Keratinocyte (primary cell): Measurements from ENCODE around the gene CCDC15. TPM values are rescaled to one million over a fixed set of nuclear protein-coding genes. Genes with fewer than 3 reads are reported as not detected.

Experiments
- DNase-seq: peaks from one replicate; pipeline ENCODE4 v3.0.0-alpha.2; 2011; ENCODE audit warnings: low read depth, missing footprints, low spot score
- FAIRE-seq: peaks from 2 replicates; lab custom pipeline; 2011; peaks lifted over from hg19 to GRCh38; lab: Jason Lieb, UNC
- H2AFZ ChIP-seq: 2 replicates; pipeline ENCODE4 v1.6.0; 2012; ENCODE audit warnings: low read length, control low read depth, inconsistent platforms; ENCODE audit not compliant: control insufficient read depth
- H3K27ac ChIP-seq: 2 replicates; pipeline ENCODE4 v1.5.1; 2011; ENCODE audit warnings: low read length; ENCODE audit not compliant: control insufficient read depth, insufficient read depth
- H3K27me3 ChIP-seq: 3 replicates; pipeline ENCODE4 v1.6.0; 2011; ENCODE audit warnings: low read length; ENCODE audit not compliant: control insufficient read depth, insufficient read depth; ENCODE audit errors: extremely low read depth
- H3K36me3 ChIP-seq, 2 experiments: 2 replicates in 1 of 2; 3 replicates in 1 of 2; pipeline ENCODE4 v1.5.1; 2011; ENCODE audit warnings: low read length in 2 of 2, mild to moderate bottlenecking in 1 of 2; ENCODE audit not compliant: control insufficient read depth in 2 of 2, insufficient read depth in 2 of 2; ENCODE audit errors: extremely low read depth in 1 of 2
- H3K4me1 ChIP-seq: 3 replicates; pipeline ENCODE4 v1.5.1; 2011; ENCODE audit warnings: low read length; ENCODE audit not compliant: control insufficient read depth, insufficient read depth; ENCODE audit errors: extremely low read depth
- H3K4me2 ChIP-seq: 3 replicates; pipeline ENCODE4 v1.6.0; 2011; ENCODE audit warnings: low read depth, low read length; ENCODE audit not compliant: control insufficient read depth, insufficient read depth; ENCODE audit errors: extremely low read depth
- H3K4me3 ChIP-seq, 3 experiments: fragments of 200-600 bp in 1 of 3; sonication (generic) in 1 of 3; 2 replicates in 2 of 3; 3 replicates in 1 of 3; pipeline ENCODE4 v1.5.1; 2011 to 2016; ENCODE audit warnings: low read length in 3 of 3, mild to moderate bottlenecking in 3 of 3, control low read depth in 2 of 3, inconsistent platforms in 1 of 3, low read depth in 1 of 3, mixed read lengths in 1 of 3, mixed run types in 1 of 3, moderate library complexity in 1 of 3; ENCODE audit not compliant: control insufficient read depth in 2 of 3, insufficient read depth in 2 of 3; ENCODE audit errors: extremely low read depth in 1 of 3
- H3K79me2 ChIP-seq: 2 replicates; pipeline ENCODE4 v1.6.0; 2012; ENCODE audit warnings: low read length; ENCODE audit not compliant: control insufficient read depth, insufficient read depth
- H3K9ac ChIP-seq: 3 replicates; pipeline ENCODE4 v1.6.0; 2011; ENCODE audit warnings: low read length; ENCODE audit not compliant: control insufficient read depth, insufficient read depth; ENCODE audit errors: extremely low read depth
- H3K9me1 ChIP-seq: 3 replicates; pipeline ENCODE4 v1.6.0; 2011; ENCODE audit warnings: low read length; ENCODE audit not compliant: control insufficient read depth, insufficient read depth; ENCODE audit errors: extremely low read depth
- H3K9me3 ChIP-seq: 2 replicates; pipeline ENCODE4 v1.5.1; 2012; ENCODE audit warnings: low read depth, low read length; ENCODE audit not compliant: control insufficient read depth
- H4K20me1 ChIP-seq: 3 replicates; pipeline ENCODE4 v1.6.0; 2011; ENCODE audit warnings: low read length; ENCODE audit not compliant: control insufficient read depth, insufficient read depth; ENCODE audit errors: extremely low read depth
- EZH2 ChIP-seq: IDR thresholded peaks from one replicate; pipeline ENCODE4 v1.6.1; 2012; ENCODE audit warnings: inconsistent platforms, mild to moderate bottlenecking, low read length, moderate library complexity
- dilution Hi-C: fragments of 300-500 bp; cut with MboI; formaldehyde crosslinking; loops from one replicate; pipeline ENCODE4 v1.7.0; 2020; ENCODE audit warnings: low sequenced_read_pairs; ENCODE audit not compliant: extremely low pct_ligation_motif_present
- polyA plus RNA-seq, 5 experiments: library from polyadenylated mRNA; depleted of rRNA in 3 of 5; stranded (reverse) in 3 of 5; stranded (forward) in 1 of 5; unstranded in 1 of 5; fragments of >200 nt; gene quantifications; 1 replicate in 1 of 5; 2 replicates in 3 of 5; 3 replicates in 1 of 5; pipeline versions ENCODE4 v1.2.1 to v1.2.3, GENCODE V29; 2011 to 2012; ENCODE audit warnings: missing spikeins in 2 of 5, low read depth in 1 of 5, low replicate concordance in 1 of 5
- TF ChIP-seq, protein P1 (sequence below), 3 experiments: IDR thresholded peaks in 1 of 3; conservative IDR thresholded peaks in 1 of 3; optimal IDR thresholded peaks in 1 of 3; 2 replicates in 2 of 3; 3 replicates in 1 of 3; pipeline versions ENCODE3 to v1.5.1; 2011; ENCODE audit warnings: low read length in 3 of 3, mild to moderate bottlenecking in 3 of 3, moderate library complexity in 2 of 3, control low read depth in 1 of 3, inconsistent platforms in 1 of 3; ENCODE audit not compliant: insufficient read depth in 2 of 3; ENCODE audit errors: extremely low read depth in 1 of 3

Gene CCDC15
- polyA plus RNA-seq, 1 donor (not counting 4 experiments of a cell fraction or from before 2014, with no cell fraction given), result 2.0 TPM

- H3K4me3 ChIP-seq, result peak overlapping the region in 2 of 3 experiments; percentile 45 to 46
- H2AFZ ChIP-seq, result peak overlapping the region; percentile 79
- H4K20me1 ChIP-seq, result no peaks in the 10 kb centered on the region
- H3K36me3 ChIP-seq, result peaks cover 0 to 16% of the 10 kb centered on the region in 2 experiments
- peak overlapping the region; percentile 82 for H3K4me2 ChIP-seq
- no peaks in the 10 kb centered on the region for H3K9me3 ChIP-seq
- no peaks in the 10 kb centered on the region for H3K27me3 ChIP-seq
- peak overlapping the region; percentile 81 for H3K9ac ChIP-seq
- FAIRE-seq, result peak; percentile 93
- dilution Hi-C loops, result no loop called here
- DNase-seq, result peak; percentile 90
- no peaks in the 10 kb centered on the region for H3K9me1 ChIP-seq
- no peaks in the 10 kb centered on the region for H3K79me2 ChIP-seq
- TF ChIP-seq, protein P1, sequence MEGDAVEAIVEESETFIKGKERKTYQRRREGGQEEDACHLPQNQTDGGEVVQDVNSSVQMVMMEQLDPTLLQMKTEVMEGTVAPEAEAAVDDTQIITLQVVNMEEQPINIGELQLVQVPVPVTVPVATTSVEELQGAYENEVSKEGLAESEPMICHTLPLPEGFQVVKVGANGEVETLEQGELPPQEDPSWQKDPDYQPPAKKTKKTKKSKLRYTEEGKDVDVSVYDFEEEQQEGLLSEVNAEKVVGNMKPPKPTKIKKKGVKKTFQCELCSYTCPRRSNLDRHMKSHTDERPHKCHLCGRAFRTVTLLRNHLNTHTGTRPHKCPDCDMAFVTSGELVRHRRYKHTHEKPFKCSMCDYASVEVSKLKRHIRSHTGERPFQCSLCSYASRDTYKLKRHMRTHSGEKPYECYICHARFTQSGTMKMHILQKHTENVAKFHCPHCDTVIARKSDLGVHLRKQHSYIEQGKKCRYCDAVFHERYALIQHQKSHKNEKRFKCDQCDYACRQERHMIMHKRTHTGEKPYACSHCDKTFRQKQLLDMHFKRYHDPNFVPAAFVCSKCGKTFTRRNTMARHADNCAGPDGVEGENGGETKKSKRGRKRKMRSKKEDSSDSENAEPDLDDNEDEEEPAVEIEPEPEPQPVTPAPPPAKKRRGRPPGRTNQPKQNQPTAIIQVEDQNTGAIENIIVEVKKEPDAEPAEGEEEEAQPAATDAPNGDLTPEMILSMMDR (optimal IDR thresholded peaks at IDR 0.05 in 1 of 3, IDR thresholded peaks at IDR 0.05 in 1 of 3, conservative IDR thresholded peaks at IDR 0.05 in 1 of 3; ENCODE audit: extremely low read depth in 1 of 3, insufficient read depth in 2 of 3, low read length in 3 of 3), result no peak
- TF ChIP-seq EZH2, result no peak
- peaks cover 24% of the 10 kb centered on the region for H3K4me1 ChIP-seq
- peak overlapping the region; percentile 87 for H3K27ac ChIP-seq
Observed at GRCh38 chr11:125082611-125083311, 128.8 kb downstream of the CCDC15 start.

DNA sequence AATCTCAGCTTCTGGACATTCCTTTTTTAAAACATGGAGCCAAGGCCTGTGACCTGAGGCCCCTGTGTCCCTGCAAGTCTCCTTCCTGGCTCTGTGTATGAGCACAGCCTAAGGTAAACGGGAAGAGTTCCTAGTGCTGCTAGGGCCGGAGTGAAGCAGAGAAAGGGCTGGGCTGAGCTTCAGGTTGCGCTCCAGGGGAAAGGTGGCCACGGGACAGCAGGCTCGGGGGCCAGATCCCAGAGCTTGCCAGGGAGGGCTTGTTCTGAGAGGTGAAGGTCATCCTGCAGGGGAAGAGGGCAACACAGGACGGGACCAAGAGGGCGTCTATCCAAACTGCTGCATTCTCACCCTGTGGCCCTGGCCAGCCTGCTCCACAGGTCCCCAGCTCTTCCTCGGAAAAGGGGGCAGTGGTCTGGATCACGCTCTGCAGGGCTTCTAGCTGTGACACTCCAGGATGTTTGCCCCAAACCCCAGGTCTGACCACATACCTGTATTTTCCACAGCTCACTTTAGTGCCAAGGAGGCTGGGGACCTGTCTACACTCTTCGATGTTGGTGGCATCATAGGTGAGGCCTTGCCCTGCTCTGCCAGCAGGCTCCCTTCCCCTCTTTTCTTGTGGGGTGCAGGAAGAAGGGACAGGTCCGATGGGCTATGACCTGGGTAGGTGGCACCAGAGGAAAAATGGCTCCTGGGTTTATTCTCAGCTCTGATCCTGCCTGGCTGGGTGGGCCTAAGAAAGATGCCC lies 129.5 kb downstream of the CCDC15 start:
- Histone ChIP-seq H4K20me1 (no peaks in the 10 kb centered on the region), H3K9ac (peak overlapping the region; percentile 81), H3K4me2 (peak overlapping the region; percentile 82), H3K27me3 (no peaks in the 10 kb centered on the region), H3K36me3 (peaks cover 1 to 16% of the 10 kb centered on the region in 2 experiments), H3K4me1 (peaks cover 24% of the 10 kb centered on the region), H3K9me3 (no peaks in the 10 kb centered on the region), H3K79me2 (no peaks in the 10 kb centered on the region), H3K4me3 (peak overlapping the region in 2 of 3 experiments; percentile 45 to 46), H2AFZ (peak overlapping the region; percentile 79), H3K27ac (peak overlapping the region; percentile 87), H3K9me1 (no peaks in the 10 kb centered on the region)
- FAIRE-seq (no peak), DNase-seq (no peak)
- no peak for TF ChIP-seq EZH2
- TF ChIP-seq, protein P1 (optimal IDR thresholded peaks at IDR 0.05 in 1 of 3, IDR thresholded peaks at IDR 0.05 in 1 of 3, conservative IDR thresholded peaks at IDR 0.05 in 1 of 3; ENCODE audit: extremely low read depth in 1 of 3, insufficient read depth in 2 of 3, low read length in 3 of 3), result no peak
- dilution Hi-C loops, result no loop called here
